LNCAP (cell line): ENCODE results near the gene KCP.

Experiments used
- CTCF ChIP-seq: fragments of 450-650 bp; IDR thresholded peaks from 2 replicates; pipeline ENCODE4 v1.5.1; 2017; ENCODE audit warnings: mild to moderate bottlenecking

The KCP gene

GRCh38 chr7:128941323-128941890 is 30.9 kb upstream of the KCP start:
- no peak for TF ChIP-seq CTCF

GRCh38 chr7:128940494-128941322 is 30.2 kb upstream of the KCP start:
- TF ChIP-seq CTCF, result no peak

- no peak for TF ChIP-seq CTCF
These were observed 29.4 kb upstream of the KCP start for GRCh38 chr7:128939861-128940410.

GRCh38 chr7:128939075-128939860 is 28.8 kb upstream of the KCP start:
- no peak for TF ChIP-seq CTCF

- TF ChIP-seq CTCF, result no peak
These were observed 28.1 kb upstream of the KCP start for GRCh38 chr7:128938544-128939074.

GRCh38 chr7:128937647-128938543 is 27.4 kb upstream of the KCP start, which contains the start of gene IRF5:
Gene IRF5 (plus strand): TSS chr7:128937927. CDS start chr7:128942082, 4,155 bp downstream.
- no peak for TF ChIP-seq CTCF
